ENCODE results near the gene RHEX.

DNA sequence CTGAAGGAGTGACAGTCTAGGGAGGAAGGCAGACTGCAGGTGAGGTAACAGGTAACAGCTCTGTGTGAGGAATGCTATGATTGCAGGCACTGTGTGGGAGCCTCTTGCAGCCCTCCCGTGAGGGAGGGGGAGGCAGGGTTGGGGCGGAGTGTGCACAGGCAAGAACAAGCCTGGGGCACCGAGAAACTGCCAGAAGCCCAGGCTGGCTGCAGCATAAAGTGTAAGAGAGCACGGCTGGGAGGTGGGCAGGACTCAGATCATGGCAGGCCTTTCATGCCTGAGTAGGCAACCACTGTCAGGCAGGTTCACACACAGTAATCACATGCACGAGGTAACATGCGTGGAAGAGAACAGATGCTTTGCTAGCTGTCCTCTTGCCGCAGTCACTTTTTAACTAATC is 11.3 kb upstream of the RHEX start:
- TF ChIP-seq CTCF (IDR thresholded peaks at IDR 0.05) = no peak
- TF ChIP-seq POLR2A (IDR thresholded peaks at IDR 0.05) = no peak

All from heart left ventricle (tissue), 13 donors.